Esophagus squamous epithelium (tissue), 4 donors: Measurements from ENCODE around the gene AQP6.

Experiments
- POLR2A ChIP-seq, 4 donors: fragments of 450-650 bp; IDR thresholded peaks; one replicate each; pipeline ENCODE4 v1.6.1; 2017; ENCODE audit warnings: antibody characterized with exemption in 4 of 4, mild to moderate bottlenecking in 4 of 4, moderate library complexity in 3 of 4
- TF ChIP-seq, protein P1 (sequence below), 6 experiments: fragments of 450-650 bp in 4 of 6; fragments of 200-600 bp in 2 of 6; sonication (generic) in 2 of 6; IDR thresholded peaks; one replicate each; pipeline ENCODE4 v1.5.1; 2016 to 2019; ENCODE audit warnings: antibody characterized with exemption in 6 of 6, mild to moderate bottlenecking in 4 of 6, moderate library complexity in 4 of 6

GRCh38 chr12:50014342-50014741 is 41.6 kb downstream of the AQP6 start:
- TF ChIP-seq, protein P1, sequence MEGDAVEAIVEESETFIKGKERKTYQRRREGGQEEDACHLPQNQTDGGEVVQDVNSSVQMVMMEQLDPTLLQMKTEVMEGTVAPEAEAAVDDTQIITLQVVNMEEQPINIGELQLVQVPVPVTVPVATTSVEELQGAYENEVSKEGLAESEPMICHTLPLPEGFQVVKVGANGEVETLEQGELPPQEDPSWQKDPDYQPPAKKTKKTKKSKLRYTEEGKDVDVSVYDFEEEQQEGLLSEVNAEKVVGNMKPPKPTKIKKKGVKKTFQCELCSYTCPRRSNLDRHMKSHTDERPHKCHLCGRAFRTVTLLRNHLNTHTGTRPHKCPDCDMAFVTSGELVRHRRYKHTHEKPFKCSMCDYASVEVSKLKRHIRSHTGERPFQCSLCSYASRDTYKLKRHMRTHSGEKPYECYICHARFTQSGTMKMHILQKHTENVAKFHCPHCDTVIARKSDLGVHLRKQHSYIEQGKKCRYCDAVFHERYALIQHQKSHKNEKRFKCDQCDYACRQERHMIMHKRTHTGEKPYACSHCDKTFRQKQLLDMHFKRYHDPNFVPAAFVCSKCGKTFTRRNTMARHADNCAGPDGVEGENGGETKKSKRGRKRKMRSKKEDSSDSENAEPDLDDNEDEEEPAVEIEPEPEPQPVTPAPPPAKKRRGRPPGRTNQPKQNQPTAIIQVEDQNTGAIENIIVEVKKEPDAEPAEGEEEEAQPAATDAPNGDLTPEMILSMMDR (IDR thresholded peaks at IDR 0.05), result no peak
- TF ChIP-seq POLR2A (IDR thresholded peaks at IDR 0.05), result no peak
